HepG2 (cell line): ENCODE results near the gene RRAD. TPM values are rescaled to one million over a fixed set of nuclear protein-coding genes. Genes with fewer than 3 reads are reported as not detected.
A peak's percentile ranks its signal among the peaks of the same experiment; 100 is the strongest.

Experiments used
- ELF1 ChIP-seq: sonication (generic); formaldehyde crosslinking; IDR thresholded peaks from 2 replicates; pipeline ENCODE4 v1.4.0; 2020; ENCODE audit warnings: missing genetic modification reagents
- FOXK1 ChIP-seq: sonication (generic); formaldehyde crosslinking; IDR thresholded peaks from 2 replicates; pipeline ENCODE4 v1.4.0; 2020; ENCODE audit warnings: low read depth, missing genetic modification reagents, borderline replicate concordance
- KLF6 ChIP-seq: IDR thresholded peaks from 2 replicates; pipeline ENCODE4 v1.8.0; 2016; ENCODE audit warnings: missing biosample characterization, missing genetic modification reagents
- MBD4 ChIP-seq: IDR thresholded peaks from 2 replicates; pipeline ENCODE4 v1.6.1; 2012; ENCODE audit warnings: low read length, inconsistent platforms, borderline replicate concordance
- MTF1 ChIP-seq: sonication (generic); formaldehyde crosslinking; IDR thresholded peaks from 2 replicates; pipeline ENCODE4 v1.5.0; 2020; ENCODE audit warnings: missing genetic modification reagents
- NCOA1 ChIP-seq: sonication (generic); formaldehyde crosslinking; IDR thresholded peaks from 2 replicates; pipeline ENCODE4 v1.9.0; 2021; ENCODE audit warnings: missing genetic modification reagents
- NR1H2 ChIP-seq: sonication (generic); formaldehyde crosslinking; IDR thresholded peaks from 2 replicates; pipeline ENCODE4 v1.8.1; 2022; ENCODE audit warnings: low read depth, missing genetic modification reagents, borderline replicate concordance
- PCBP2 ChIP-seq: fragments of 200-400 bp; formaldehyde crosslinking; optimal IDR thresholded peaks from 2 replicates; pipeline ENCODE3; 2018; ENCODE audit warnings: low read length, low read depth; ENCODE audit not compliant: poor library complexity, severe bottlenecking
- POLR2AphosphoS5 ChIP-seq: IDR thresholded peaks from 2 replicates; pipeline ENCODE4 v1.6.1; 2012; ENCODE audit warnings: low read depth, low read length
- SAFB2 ChIP-seq: sonication (generic); formaldehyde crosslinking; IDR thresholded peaks from 2 replicates; pipeline ENCODE4 v1.5.1; 2020; ENCODE audit warnings: missing genetic modification reagents, low read depth, mild to moderate bottlenecking, borderline replicate concordance
- SIX4 ChIP-seq: sonication (generic); formaldehyde crosslinking; IDR thresholded peaks from 2 replicates; pipeline ENCODE4 v1.4.0; 2020; ENCODE audit warnings: missing genetic modification reagents
- STAG1 ChIP-seq: sonication (generic); formaldehyde crosslinking; IDR thresholded peaks from 2 replicates; pipeline ENCODE4 v1.4.0; 2020; ENCODE audit warnings: missing genetic modification reagents
- TBL1XR1 ChIP-seq: fragments of 150-350 bp; IDR thresholded peaks from 2 replicates; pipeline ENCODE4 v1.6.1; 2014; ENCODE audit warnings: borderline replicate concordance, low read length; ENCODE audit not compliant: partially characterized antibody
- TCF7L2 ChIP-seq: IDR thresholded peaks from 2 replicates; pipeline ENCODE4 v1.6.1; 2011; ENCODE audit warnings: mild to moderate bottlenecking, low read depth, low read length, moderate library complexity
- ZFP37 ChIP-seq: sonication (generic); formaldehyde crosslinking; IDR thresholded peaks from 2 replicates; pipeline ENCODE4 v1.4.0; 2020; ENCODE audit warnings: missing genetic modification reagents, borderline replicate concordance
- ZMAT3 ChIP-seq: sonication (generic); formaldehyde crosslinking; conservative IDR thresholded peaks from 2 replicates; pipeline ENCODE4 v1.7.0; 2021; ENCODE audit warnings: missing genetic modification reagents
- ZNF260 ChIP-seq: sonication (generic); formaldehyde crosslinking; IDR thresholded peaks from 2 replicates; pipeline ENCODE4 v1.4.0; 2020; ENCODE audit warnings: missing genetic modification reagents, low read depth, mild to moderate bottlenecking, borderline replicate concordance
- ZNF30 ChIP-seq: sonication (generic); formaldehyde crosslinking; IDR thresholded peaks from 2 replicates; pipeline ENCODE4 v1.5.0; 2020; ENCODE audit warnings: mild to moderate bottlenecking, missing genetic modification reagents
- ZNF724P ChIP-seq: sonication (generic); formaldehyde crosslinking; IDR thresholded peaks from 2 replicates; pipeline ENCODE4 v1.8.0; 2022; ENCODE audit warnings: missing genetic modification reagents, borderline replicate concordance
- ZSCAN29 ChIP-seq: sonication (generic); formaldehyde crosslinking; conservative IDR thresholded peaks from 2 replicates; pipeline ENCODE4 v1.4.0; 2020; ENCODE audit warnings: mild to moderate bottlenecking, missing genetic modification reagents
- polyA plus RNA-seq, 8 experiments: library from polyadenylated mRNA; depleted of rRNA in 3 of 8; stranded (reverse) in 7 of 8; unstranded in 1 of 8; fragments of >200 nt; fragmentation: Illumina TruSeq in 4 of 8; extraction: Trizol in 4 of 8; gene quantifications; 2 replicates each; pipeline versions ENCODE4 v1.2.1 to v1.2.3, GENCODE V29; 2011 to 2016; ENCODE audit warnings: low read depth in 4 of 8, missing spikeins in 1 of 8, mixed read lengths in 1 of 8; ENCODE audit not compliant: insufficient read depth in 1 of 8
- total RNA-seq, 5 experiments: library from RNA; depleted of rRNA; stranded (reverse); fragments of >200 nt; fragmentation: Illumina TruSeq; extraction: Trizol; gene quantifications; 2 replicates each; pipeline ENCODE4 v1.2.3, GENCODE V29; 2016; ENCODE audit warnings: low read depth in 1 of 5
- TF ChIP-seq, protein P1 (sequence below): IDR thresholded peaks from 2 replicates; pipeline ENCODE4 v1.6.1; 2016; ENCODE audit warnings: low read depth, borderline replicate concordance
- TF ChIP-seq, protein P2 (sequence below): IDR thresholded peaks from 2 replicates; pipeline ENCODE4 v1.6.1; 2016
- TF ChIP-seq, protein P3 (sequence below): sonication (generic); formaldehyde crosslinking; IDR thresholded peaks from 2 replicates; pipeline ENCODE4 v1.4.0; 2020; ENCODE audit warnings: mild to moderate bottlenecking, missing genetic modification reagents, borderline replicate concordance
- TF ChIP-seq, protein P4 (sequence below): sonication (generic); formaldehyde crosslinking; IDR thresholded peaks from 2 replicates; pipeline ENCODE4 v1.8.0; 2022; ENCODE audit warnings: missing genetic modification reagents, low read depth, mild to moderate bottlenecking, borderline replicate concordance

RRAD gene
- total and polyA plus RNA-seq, 2 of the 13 experiments (the other 11 are each of a cell fraction or from before 2014, with no cell fraction given): 0.80 to 1.1 TPM

DNA sequence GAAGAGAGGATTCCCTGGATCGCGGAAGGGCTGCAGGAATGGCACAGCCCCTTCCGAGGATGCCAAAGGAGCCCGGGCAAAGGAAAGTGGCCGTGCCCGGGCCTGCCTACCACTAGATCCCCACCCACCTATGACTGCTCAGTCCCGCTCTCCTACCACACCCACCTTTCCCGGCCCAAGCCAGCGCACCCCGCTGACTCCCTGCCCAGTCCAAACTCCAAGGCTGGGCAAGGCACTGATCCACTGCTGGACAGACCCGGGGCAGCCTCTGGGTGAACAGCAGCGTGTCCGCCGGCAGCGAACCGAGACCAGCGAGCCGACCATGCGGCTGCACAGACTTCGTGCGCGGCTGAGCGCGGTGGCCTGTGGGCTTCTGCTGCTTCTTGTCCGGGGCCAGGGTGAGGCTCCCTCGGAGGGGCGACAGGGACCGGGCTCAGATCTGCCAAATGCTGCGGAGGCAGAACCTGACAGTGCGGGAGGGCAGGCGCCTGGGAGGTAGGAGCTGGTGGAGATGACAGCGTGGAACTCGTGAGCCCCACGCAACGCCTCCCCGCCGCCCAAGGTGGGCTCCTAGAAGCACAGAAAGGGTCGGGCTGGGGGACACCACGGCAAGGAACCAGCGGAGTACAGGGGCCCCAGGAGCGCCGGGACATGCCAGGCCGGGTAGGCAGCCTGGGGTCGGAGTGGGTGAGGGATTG lies 10.1 kb upstream of the RRAD start, which contains the start of gene CES2 (continued):
- 0 out of 2 replicates have a peak, but pooled peaks have one; percentile 78 for TF ChIP-seq ZFP37 (CRISPR knock-in tag)
- 0 out of 2 replicates have a peak, but pooled peaks have one; percentile 73 for TF ChIP-seq NR1H2
- TF ChIP-seq, protein P1, sequence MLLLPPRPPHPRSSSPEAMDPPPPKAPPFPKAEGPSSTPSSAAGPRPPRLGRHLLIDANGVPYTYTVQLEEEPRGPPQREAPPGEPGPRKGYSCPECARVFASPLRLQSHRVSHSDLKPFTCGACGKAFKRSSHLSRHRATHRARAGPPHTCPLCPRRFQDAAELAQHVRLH (CRISPR knock-in tag): peak; percentile 81
- TF ChIP-seq ZMAT3 (CRISPR knock-in tag): 0 out of 2 replicates have a peak, but pooled peaks have one; percentile 76
- peak; percentile 32; the same call in 1 of the 2 replicates for TF ChIP-seq SIX4 (CRISPR knock-in tag)
- TF ChIP-seq PCBP2: no peak
- TF ChIP-seq, protein P2, sequence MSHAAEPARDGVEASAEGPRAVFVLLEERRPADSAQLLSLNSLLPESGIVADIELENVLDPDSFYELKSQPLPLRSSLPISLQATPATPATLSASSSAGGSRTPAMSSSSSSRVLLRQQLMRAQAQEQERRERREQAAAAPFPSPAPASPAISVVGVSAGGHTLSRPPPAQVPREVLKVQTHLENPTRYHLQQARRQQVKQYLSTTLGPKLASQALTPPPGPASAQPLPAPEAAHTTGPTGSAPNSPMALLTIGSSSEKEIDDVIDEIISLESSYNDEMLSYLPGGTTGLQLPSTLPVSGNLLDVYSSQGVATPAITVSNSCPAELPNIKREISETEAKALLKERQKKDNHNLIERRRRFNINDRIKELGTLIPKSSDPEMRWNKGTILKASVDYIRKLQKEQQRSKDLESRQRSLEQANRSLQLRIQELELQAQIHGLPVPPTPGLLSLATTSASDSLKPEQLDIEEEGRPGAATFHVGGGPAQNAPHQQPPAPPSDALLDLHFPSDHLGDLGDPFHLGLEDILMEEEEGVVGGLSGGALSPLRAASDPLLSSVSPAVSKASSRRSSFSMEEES (CRISPR knock-in tag): peak; percentile 29; the same call in 1 of the 2 replicates
- no peak for TF ChIP-seq MBD4
- TF ChIP-seq, protein P3, sequence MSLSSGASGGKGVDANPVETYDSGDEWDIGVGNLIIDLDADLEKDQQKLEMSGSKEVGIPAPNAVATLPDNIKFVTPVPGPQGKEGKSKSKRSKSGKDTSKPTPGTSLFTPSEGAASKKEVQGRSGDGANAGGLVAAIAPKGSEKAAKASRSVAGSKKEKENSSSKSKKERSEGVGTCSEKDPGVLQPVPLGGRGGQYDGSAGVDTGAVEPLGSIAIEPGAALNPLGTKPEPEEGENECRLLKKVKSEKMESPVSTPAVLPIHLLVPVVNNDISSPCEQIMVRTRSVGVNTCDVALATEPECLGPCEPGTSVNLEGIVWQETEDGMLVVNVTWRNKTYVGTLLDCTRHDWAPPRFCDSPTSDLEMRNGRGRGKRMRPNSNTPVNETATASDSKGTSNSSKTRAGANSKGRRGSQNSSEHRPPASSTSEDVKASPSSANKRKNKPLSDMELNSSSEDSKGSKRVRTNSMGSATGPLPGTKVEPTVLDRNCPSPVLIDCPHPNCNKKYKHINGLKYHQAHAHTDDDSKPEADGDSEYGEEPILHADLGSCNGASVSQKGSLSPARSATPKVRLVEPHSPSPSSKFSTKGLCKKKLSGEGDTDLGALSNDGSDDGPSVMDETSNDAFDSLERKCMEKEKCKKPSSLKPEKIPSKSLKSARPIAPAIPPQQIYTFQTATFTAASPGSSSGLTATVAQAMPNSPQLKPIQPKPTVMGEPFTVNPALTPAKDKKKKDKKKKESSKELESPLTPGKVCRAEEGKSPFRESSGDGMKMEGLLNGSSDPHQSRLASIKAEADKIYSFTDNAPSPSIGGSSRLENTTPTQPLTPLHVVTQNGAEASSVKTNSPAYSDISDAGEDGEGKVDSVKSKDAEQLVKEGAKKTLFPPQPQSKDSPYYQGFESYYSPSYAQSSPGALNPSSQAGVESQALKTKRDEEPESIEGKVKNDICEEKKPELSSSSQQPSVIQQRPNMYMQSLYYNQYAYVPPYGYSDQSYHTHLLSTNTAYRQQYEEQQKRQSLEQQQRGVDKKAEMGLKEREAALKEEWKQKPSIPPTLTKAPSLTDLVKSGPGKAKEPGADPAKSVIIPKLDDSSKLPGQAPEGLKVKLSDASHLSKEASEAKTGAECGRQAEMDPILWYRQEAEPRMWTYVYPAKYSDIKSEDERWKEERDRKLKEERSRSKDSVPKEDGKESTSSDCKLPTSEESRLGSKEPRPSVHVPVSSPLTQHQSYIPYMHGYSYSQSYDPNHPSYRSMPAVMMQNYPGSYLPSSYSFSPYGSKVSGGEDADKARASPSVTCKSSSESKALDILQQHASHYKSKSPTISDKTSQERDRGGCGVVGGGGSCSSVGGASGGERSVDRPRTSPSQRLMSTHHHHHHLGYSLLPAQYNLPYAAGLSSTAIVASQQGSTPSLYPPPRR (CRISPR knock-in tag): peak; percentile 50; the same call in 1 of the 2 replicates
- no peak for TF ChIP-seq TBL1XR1
- TF ChIP-seq SAFB2 (CRISPR knock-in tag): peak; percentile 62; the same call in 1 of the 2 replicates
- peak; percentile 85 for TF ChIP-seq POLR2AphosphoS5
- 0 out of 2 replicates have a peak, but pooled peaks have one; percentile 31 for TF ChIP-seq KLF6 (CRISPR knock-in tag)
- no peak for TF ChIP-seq TCF7L2
- TF ChIP-seq, protein P4, sequence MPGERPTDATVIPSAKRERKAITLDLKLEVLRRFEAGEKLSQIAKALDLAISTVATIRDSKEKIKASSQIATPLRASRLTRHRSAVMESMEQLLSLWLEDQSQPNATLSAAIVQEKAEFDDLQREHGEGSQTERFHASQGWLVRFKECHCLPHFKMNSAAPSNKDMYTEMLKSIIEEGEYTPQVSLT: no peak
- TF ChIP-seq ZNF260 (CRISPR knock-in tag): peak; percentile 88; the same call in 1 of the 2 replicates
- no peak for TF ChIP-seq FOXK1
- TF ChIP-seq ZNF30 (CRISPR knock-in tag): no peak
- no peak for TF ChIP-seq ELF1
- TF ChIP-seq ZSCAN29 (CRISPR knock-in tag): no peak
- no peak for TF ChIP-seq NCOA1
- TF ChIP-seq STAG1 (CRISPR knock-in tag): no peak
- TF ChIP-seq MTF1 (CRISPR knock-in tag): no peak
- 0 out of 2 replicates have a peak, but pooled peaks have one; percentile 75 for TF ChIP-seq ZNF724P (CRISPR knock-in tag)
